Breast epithelium (tissue), 3 donors: ENCODE results near the gene ELOB.

Experiments used
- POLR2A ChIP-seq: fragments of 450-650 bp; IDR thresholded peaks from one replicate; pipeline ENCODE4 v1.6.1; 2016; ENCODE audit warnings: antibody characterized with exemption, mild to moderate bottlenecking, moderate library complexity
- TF ChIP-seq, protein P1 (sequence below), 3 donors: fragments of 450-650 bp; IDR thresholded peaks; one replicate each; pipeline ENCODE4 v1.5.1; 2016 to 2017; ENCODE audit warnings: antibody characterized with exemption in 3 of 3, mild to moderate bottlenecking in 3 of 3, moderate library complexity in 3 of 3

- TF ChIP-seq, protein P1, sequence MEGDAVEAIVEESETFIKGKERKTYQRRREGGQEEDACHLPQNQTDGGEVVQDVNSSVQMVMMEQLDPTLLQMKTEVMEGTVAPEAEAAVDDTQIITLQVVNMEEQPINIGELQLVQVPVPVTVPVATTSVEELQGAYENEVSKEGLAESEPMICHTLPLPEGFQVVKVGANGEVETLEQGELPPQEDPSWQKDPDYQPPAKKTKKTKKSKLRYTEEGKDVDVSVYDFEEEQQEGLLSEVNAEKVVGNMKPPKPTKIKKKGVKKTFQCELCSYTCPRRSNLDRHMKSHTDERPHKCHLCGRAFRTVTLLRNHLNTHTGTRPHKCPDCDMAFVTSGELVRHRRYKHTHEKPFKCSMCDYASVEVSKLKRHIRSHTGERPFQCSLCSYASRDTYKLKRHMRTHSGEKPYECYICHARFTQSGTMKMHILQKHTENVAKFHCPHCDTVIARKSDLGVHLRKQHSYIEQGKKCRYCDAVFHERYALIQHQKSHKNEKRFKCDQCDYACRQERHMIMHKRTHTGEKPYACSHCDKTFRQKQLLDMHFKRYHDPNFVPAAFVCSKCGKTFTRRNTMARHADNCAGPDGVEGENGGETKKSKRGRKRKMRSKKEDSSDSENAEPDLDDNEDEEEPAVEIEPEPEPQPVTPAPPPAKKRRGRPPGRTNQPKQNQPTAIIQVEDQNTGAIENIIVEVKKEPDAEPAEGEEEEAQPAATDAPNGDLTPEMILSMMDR (IDR thresholded peaks at IDR 0.05) = no peak
- TF ChIP-seq POLR2A = no peak
These were observed 22.3 kb upstream of the ELOB start for GRCh38 chr16:2799205-2799858.
